Stimulated activated CD8-positive, alpha-beta memory T cell treated with anti-CD3 and anti-CD28 coated beads, Interleukin-4, amount 100 ng/mL, for 24 hours (primary cell): Measurements from ENCODE around the gene CSMD2.

ENCODE experiments used
- DNase-seq: peaks from one replicate; pipeline ENCODE4 v3.0.0-alpha.2; 2020; ENCODE audit warnings: low read depth

The CSMD2 gene

DNA sequence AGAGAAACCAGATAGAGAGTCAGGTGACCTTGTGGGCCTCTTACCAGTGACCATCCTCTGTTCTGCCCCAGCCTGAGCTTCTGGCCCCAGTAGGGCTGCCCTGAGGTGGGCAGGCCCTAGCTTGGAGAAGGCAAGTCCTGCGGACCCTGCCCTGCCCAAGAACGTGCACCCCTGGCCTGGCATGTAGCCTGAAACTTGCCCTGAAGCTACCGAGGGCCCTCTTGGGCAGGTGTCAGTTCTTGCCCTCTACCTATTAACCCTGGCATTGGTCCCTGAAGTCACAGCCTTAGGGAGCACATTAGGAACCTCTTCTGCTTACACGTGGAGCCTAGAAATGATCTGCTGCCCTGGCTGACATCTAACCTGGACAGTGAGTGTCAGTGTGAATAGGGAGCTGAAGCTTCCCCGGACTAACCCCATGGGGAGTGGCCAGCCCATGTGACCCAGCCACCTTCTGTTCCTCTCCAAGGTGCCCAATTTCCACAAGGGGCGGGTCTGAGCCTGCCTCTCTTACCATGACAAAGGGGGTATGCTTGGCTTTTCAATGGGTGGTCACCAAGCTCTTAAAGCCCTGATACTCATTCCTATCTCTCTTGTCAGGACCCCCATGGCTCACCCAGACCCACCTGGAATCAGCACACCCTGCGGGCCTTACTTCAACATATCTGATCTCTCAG, 529.6 kb downstream of the CSMD2 start:
- DNase-seq: no peak

- DNase-seq: no peak
Measured at GRCh38 chr1:33634806-33635205, 530.2 kb downstream of the CSMD2 start.

GRCh38 chr1:33634143-33634542, 530.9 kb downstream of the CSMD2 start:
- DNase-seq: no peak

GRCh38 chr1:33633019-33633801, 531.8 kb downstream of the CSMD2 start:
- DNase-seq: peak; percentile 77

DNA sequence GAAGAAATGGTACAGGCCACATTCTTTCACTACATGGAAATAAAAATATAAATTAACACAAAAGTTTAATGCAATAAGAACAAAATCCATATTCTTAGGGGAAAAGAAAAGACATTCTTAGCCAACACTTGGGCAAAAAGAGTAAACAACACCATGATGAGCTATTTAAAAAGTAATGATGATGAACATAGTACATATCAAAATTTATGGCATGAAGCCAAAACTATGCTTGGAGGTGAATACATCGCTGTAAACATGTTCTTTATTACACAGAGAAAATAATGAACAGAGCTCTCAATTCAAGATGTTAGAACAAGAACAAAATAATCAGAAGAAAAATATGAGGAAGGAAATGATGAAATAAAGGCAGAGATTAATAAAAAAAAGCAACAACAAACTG, 534.3 kb downstream of the CSMD2 start:
- DNase-seq: no peak

GRCh38 chr1:33626801-33627200, 538.2 kb downstream of the CSMD2 start:
- no peak for DNase-seq

- no peak for DNase-seq
Measured at GRCh38 chr1:33624991-33625870, 539.8 kb downstream of the CSMD2 start.

- DNase-seq: no peak
Measured at GRCh38 chr1:33624261-33624990, 540.6 kb downstream of the CSMD2 start.

DNA sequence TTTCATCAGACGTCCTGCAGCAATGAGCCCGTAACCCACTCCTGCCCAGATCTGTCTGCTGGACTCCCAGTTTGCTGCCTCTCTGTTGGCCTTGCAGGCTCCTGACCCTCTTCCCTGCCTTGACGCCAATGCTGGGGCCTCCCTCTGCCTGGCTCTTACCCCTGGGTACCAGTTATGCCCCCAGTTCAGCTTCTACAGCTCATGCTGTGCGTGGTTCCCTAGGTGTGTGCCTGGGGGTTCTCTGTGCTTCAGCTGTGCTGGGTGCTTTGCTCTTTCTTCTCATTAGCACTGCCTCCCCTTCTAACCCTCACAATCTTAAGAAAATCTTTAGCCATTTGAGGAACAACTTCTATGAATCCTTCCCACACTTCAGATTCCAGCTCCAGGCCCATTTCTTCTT, 541.2 kb downstream of the CSMD2 start:
- DNase-seq: no peak

GRCh38 chr1:33622757-33623156, 542.3 kb downstream of the CSMD2 start:
- DNase-seq: no peak

DNA sequence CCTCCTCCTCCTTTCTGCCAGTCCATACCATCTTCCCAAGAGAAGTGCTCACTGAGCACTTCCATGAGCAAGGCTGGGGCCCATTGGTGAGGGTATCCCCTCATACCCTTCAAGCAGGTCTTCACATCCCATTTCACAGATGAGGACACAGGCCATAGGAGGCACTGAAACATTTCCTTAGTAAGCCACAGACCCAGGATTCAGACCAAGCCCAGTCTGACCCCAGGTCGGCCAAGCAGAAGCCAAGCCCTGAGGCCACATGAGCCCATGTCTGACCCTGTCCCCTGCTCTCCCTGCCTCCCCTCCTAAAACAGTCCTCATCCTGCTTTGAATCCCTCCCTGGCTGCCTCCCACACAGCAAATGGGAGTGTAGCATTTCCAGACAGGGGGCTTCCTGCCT, 546.4 kb downstream of the CSMD2 start:
- DNase-seq: no peak

- DNase-seq: no peak
Measured at GRCh38 chr1:33617451-33617850, 547.6 kb downstream of the CSMD2 start.

- no peak for DNase-seq
Measured at GRCh38 chr1:33616780-33617179, 548.2 kb downstream of the CSMD2 start.

- no peak for DNase-seq
Measured at GRCh38 chr1:33615546-33615945, 549.5 kb downstream of the CSMD2 start.

DNA sequence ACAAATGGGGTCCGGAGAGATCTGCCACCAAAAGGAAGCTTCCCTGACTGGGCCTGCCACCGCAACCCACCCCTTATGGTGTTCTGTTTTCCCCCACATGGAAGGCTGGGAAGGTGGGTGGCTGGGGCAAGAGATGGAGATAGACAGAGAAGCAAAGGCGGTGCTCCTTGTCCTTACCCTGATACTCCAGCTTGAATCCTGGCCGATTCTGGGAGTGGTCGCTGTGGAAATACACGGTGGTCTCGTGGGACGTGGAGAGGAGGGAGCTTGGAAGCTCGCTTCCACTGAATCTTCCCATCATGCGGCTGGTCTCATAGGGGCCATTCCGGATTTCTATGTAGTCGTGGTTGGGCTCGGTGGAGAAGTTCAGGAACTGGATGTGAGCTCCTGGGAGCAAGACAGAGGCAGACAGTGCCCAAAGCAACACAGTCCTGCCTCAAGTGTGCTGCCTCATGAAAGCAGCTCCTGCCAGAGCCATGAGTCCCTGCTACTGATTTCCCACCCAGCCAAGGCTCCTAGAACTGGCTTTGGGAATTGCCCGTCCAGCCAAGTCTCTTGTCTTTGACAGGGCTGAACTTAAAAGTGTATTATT, 554.1 kb downstream of the CSMD2 start:
- no peak for DNase-seq

- no peak for DNase-seq
Measured at GRCh38 chr1:33610391-33610790, 554.6 kb downstream of the CSMD2 start.

GRCh38 chr1:33609739-33610138, 555.3 kb downstream of the CSMD2 start:
- DNase-seq: no peak

DNA sequence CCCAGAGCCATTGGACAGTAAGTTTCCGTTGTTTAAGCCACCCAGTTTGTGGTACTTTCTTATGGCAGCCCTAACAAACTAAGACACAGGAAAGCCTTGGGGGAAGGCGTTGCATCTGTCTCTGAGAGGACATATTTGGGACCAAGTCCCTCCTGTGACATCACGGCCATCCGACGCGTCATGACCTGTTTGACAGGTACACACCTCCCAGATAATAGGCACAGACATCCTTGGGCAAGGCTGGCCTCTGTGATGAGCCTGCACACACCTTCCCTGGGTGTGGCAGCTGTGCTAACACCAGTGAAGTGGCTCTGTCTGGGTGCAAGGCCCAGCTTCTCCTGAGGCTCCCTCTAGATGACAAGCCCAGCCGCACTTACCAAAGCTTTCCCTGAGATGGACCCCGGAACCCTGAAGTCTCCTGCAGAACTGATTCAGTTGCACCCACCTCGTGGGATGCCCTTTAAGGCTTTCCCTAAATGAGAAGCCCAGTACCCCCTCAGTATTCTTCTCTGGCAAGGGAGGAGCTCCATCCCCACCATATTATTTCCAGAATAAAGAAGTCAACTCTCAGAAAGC, 556.1 kb downstream of the CSMD2 start:
- DNase-seq: no peak

- no peak for DNase-seq
Measured at GRCh38 chr1:33607444-33608005, 557.5 kb downstream of the CSMD2 start.

DNA sequence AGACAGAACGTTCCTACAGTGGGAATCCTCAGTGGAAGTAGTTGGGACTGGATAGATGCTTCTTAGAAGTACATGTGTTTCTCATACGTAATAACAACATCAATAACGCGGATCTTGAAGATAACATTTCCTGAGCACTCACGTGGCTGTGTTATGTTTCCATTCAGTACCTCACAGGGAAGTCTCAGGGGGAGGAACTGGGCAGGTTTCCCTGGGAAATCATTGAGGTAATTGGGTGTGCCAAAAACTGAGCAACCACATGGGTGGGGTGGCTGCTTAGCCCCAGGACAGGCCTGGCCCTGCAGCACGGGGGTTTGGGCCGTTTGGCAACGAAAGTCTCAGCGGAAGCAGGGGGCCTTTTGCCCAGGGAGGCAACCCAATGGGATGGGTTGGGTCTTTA, 558.8 kb downstream of the CSMD2 start:
- DNase-seq: no peak

DNA sequence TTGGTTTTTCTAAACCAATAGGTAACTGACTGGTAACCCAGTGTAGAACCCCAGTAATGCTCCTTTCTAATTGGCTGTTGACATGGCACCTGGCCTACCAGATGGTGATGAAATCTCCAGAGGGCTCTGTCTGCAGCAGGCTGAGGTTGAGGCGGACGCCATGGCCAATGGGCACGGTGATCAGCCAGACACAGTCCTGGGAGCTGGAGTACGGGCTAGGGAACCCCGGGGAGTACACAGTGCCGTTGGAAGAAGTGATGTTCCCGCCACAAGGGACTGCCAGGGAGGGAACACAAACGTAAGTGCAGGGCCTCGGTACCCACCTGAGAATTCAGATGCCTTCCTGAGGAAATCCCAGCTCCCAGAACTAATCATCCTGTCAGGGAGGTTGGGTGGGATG, 562.8 kb downstream of the CSMD2 start:
- DNase-seq: no peak
